Kidney epithelial cell (primary cell): Measurements from ENCODE around the gene NLK. TPM values are rescaled to one million over a fixed set of nuclear protein-coding genes. Genes with fewer than 3 reads are reported as not detected.

ENCODE experiments used
- DNase-seq: peaks from one replicate; pipeline ENCODE4 v3.0.0-alpha.2; 2010; ENCODE audit warnings: low read depth
- H3K27me3 ChIP-seq: 2 replicates; pipeline ENCODE4 v1.6.0; 2011; ENCODE audit warnings: low read length; ENCODE audit not compliant: control insufficient read depth, insufficient read depth
- H3K36me3 ChIP-seq: 2 replicates; pipeline ENCODE4 v1.5.1; 2011; ENCODE audit warnings: low read length; ENCODE audit not compliant: control insufficient read depth, insufficient read depth
- H3K4me3 ChIP-seq: 2 replicates; pipeline ENCODE4 v1.5.1; 2011; ENCODE audit warnings: low read depth, mild to moderate bottlenecking, control low read depth, low read length
- total RNA-seq: library from RNA; depleted of rRNA; stranded (reverse); fragments of >200 nt; gene quantifications from 2 replicates; pipeline ENCODE4 v1.2.3, GENCODE V29; 2015
- TF ChIP-seq, protein P1 (sequence below): IDR thresholded peaks from 2 replicates; pipeline ENCODE4 v1.5.1; 2011; ENCODE audit warnings: mild to moderate bottlenecking, moderate library complexity, low read length, control low read depth, inconsistent platforms; ENCODE audit not compliant: insufficient read depth, poor library complexity, severe bottlenecking

NLK gene
- total RNA-seq, 1 donor from 2014 or later, result 12.9 TPM

DNA sequence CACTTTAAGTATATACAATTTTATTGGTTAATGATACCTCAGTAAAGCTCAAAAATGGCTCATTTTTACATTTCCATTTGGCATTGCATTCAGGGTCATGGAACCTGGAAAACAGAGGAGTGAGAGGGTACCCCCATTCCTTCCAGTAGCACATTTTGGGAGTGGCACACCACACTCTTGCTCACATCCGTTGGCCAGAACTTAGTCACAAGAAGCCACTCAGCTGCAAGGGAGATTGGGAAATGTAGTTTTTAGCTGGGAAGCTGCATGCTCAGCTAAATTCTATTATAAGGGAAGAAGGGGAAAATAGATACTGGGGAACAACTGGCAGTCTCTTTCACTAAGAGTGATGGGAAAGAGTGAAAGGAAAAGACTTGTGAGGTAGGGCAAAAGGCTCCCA lies 174.1 kb downstream of the NLK start:
- TF ChIP-seq, protein P1, sequence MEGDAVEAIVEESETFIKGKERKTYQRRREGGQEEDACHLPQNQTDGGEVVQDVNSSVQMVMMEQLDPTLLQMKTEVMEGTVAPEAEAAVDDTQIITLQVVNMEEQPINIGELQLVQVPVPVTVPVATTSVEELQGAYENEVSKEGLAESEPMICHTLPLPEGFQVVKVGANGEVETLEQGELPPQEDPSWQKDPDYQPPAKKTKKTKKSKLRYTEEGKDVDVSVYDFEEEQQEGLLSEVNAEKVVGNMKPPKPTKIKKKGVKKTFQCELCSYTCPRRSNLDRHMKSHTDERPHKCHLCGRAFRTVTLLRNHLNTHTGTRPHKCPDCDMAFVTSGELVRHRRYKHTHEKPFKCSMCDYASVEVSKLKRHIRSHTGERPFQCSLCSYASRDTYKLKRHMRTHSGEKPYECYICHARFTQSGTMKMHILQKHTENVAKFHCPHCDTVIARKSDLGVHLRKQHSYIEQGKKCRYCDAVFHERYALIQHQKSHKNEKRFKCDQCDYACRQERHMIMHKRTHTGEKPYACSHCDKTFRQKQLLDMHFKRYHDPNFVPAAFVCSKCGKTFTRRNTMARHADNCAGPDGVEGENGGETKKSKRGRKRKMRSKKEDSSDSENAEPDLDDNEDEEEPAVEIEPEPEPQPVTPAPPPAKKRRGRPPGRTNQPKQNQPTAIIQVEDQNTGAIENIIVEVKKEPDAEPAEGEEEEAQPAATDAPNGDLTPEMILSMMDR, result no peak
- no peaks in the 10 kb centered on the region for H3K36me3 ChIP-seq
- no peaks in the 10 kb centered on the region for H3K27me3 ChIP-seq
- DNase-seq, result no peak
- H3K4me3 ChIP-seq, result no peak overlapping the region

DNA sequence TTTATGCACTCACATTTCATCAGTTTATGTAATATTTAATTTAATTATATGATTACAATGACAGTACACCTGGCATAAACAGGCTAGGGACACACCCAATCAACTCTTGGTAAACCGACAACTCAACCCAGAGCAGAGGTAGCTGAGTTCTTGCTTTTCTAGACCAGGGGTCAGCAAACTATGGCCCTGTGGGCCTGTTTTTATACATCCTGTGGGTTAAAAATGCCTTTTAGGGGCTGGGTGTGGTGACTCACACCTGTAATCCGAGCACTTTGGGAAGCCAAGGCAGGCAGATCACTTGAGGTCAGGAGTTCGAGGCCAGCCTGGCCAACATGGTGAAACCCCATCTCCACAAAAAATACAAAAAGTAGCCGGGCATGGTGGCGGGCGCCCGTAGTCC lies 177.3 kb downstream of the NLK start:
- TF ChIP-seq, protein P1, result no peak
- Histone ChIP-seq H3K27me3 (no peaks in the 10 kb centered on the region), H3K4me3 (no peak overlapping the region), H3K36me3 (no peaks in the 10 kb centered on the region)
- no peak for DNase-seq

DNA sequence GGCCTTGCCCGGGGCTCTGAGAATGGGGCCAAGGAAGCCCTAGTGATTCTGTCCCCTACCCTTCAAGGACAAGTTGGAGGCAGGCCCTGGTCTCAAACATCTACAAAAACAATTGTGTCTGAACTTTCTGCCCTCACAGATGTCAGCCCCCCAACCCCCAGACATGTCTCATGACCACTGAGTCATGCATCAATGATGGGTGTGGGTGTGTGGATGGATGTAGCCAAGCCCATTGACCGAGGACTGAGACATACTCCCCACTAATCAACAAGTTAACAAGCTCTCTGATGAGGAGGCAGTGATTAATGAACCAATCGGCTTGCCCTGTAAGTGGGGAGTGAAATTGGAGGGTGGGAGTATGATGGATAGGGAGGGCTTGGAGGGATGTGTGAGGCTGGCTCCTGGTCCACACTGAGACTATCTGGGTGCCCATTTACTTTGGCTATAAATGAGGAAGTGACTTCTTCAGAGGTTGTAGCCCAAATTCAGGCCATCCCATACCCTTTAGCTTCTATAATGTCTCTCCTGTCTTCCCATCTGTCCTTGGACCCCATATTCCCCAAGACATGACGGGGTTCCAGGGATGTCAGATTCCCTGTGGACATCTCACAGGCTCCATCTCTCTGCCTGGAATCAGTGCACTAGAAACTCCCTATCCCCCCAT lies 179.4 kb downstream of the NLK start:
- TF ChIP-seq, protein P1, result no peak
- H3K36me3 ChIP-seq, result no peaks in the 10 kb centered on the region
- no peak overlapping the region for H3K4me3 ChIP-seq
- no peak for DNase-seq
- H3K27me3 ChIP-seq, result no peaks in the 10 kb centered on the region

DNA sequence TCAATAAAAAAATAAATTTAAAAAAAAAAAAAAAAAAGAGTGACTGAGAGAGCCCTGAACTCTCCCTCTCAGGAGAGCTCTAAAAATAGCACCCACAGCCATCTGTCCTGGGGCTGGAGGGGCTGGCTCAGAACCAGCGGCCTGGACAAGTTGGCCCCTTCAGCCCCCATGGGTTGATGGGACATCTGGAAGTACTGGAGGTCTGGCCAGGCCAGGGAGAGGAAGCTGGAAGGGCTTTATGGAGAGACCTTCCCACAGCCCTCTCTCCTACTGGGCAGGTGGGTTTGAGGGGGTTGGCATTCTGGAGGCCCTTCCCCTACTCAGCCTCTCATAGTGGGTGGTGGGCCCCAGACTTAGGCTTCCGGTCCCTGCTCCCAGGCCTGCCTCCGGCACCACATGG lies 182.8 kb downstream of the NLK start:
- TF ChIP-seq, protein P1, result no peak

DNA sequence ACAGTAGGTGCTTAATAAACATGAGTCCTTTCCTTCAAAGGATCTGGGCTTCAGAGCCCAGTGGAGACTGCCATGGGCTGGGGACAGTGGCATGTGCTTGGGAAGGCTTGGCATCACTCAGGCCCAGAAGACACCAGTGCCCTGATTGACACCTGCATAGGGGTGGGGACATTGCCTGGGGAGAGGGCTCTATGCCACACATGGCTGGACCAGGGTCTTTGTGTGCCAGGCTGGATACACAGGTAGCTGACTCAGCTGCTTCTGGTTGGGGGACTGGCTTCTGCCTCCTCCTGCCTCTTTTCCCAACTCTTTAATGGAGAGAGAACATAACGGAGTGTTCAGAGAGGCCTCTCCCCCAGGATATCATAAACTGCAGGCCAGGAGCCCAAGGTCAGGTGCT lies 183.4 kb downstream of the NLK start:
- Histone ChIP-seq H3K4me3 (no peak overlapping the region), H3K36me3 (no peaks in the 10 kb centered on the region), H3K27me3 (peaks cover 13% of the 10 kb centered on the region)
- no peak for DNase-seq
- TF ChIP-seq, protein P1, result no peak

More for the DNA sequence above, 182.8 kb downstream of the NLK start:
- H3K36me3 ChIP-seq, result no peaks in the 10 kb centered on the region
- H3K27me3 ChIP-seq, result peaks cover 12% of the 10 kb centered on the region
- no peak for DNase-seq
- no peak overlapping the region for H3K4me3 ChIP-seq

DNA sequence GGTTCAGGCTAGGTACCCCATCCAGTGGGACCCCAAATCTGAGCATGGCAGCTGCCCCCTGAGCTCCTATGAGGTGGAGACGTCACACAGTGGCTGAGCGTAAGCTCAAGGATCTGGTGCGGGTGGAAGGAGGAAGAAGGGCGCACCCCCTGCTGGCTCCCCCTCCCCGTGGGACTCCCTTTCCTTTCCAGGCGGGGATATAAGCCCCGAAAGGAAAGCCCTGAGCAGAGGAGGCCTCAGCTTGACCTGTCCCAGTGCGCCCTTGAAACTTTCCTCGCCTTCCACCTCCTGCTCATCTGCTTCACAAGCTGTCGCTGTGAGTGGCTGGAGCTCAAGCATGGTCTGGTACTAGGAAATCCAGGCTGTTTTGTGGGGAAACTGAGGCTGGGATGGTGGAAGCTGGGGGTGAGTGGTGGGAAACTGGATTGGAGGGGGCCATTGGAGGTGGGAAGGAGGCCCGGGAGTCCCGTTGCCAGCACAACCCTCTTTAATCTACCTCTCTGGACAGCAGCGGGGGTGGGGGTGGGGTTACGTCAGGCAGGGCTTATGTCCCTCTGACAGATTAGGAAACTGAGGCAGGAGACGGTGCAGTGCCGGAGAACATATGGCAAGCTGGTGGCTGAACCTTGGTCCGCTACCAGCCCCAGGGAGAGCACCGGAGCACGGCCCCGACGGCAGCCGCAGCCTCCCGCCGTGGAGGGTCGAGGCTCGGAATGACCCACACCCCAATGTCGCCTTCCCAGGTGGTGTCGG lies 184.3 kb downstream of the NLK start:
- TF ChIP-seq, protein P1, result no peak
- peaks cover 13% of the 10 kb centered on the region for H3K27me3 ChIP-seq
- H3K36me3 ChIP-seq, result no peaks in the 10 kb centered on the region
- DNase-seq, result no peak
- peak overlapping the region; percentile 58 for H3K4me3 ChIP-seq
